ENCODE data around the gene SORCS2.
"Not testable (repeated sequence)": the region's sequence is repeated elsewhere in the genome, so short reads cannot be mapped to it uniquely, and the experiment has no call there.

Gene SORCS2

DNA sequence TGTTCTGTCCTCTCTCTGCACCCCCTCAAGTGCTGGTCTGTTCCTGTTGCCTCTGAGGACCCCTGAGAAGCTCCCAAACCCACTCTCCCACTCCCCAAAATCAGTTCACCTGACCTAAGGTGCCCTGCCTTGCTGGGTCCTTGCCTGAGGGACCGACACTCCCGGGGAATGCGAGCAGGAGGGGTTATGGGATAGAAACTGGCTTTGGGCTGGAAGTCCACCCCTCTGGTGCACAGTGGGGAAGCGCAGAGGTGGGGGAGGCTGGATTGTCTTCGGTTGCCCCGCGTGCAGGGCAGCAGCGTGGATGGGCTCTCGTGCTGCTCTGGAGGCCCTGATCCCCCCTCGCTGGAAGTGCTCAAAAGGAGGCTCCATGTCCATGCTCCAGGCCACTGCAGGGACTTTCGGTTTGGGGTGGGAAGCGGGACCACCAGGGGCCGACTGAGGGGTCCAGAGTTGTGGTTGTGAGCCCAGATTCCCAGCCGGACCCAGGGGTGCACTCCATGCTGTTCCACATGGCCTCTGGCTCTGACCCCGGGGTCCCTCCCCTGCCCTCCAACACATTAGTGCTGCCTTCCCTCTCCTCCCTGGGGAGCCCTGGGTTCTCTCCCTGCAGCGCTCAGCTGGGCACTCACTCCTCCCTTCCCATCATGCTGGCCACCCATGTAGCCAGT, 7.6 kb downstream of the SORCS2 start:
- no peak for DNase-seq (ENCODE audit: low read depth, low spot score)

- no peak for DNase-seq (ENCODE audit: low read depth, low spot score)
Measured at GRCh38 chr4:7200801-7201200, 8.5 kb downstream of the SORCS2 start.

GRCh38 chr4:7201420-7202305, 9.3 kb downstream of the SORCS2 start:
- DNase-seq (ENCODE audit: low read depth, low spot score), result no peak

- no peak for DNase-seq (ENCODE audit: low read depth, low spot score)
Measured at GRCh38 chr4:7202411-7202810, 10.1 kb downstream of the SORCS2 start.

DNA sequence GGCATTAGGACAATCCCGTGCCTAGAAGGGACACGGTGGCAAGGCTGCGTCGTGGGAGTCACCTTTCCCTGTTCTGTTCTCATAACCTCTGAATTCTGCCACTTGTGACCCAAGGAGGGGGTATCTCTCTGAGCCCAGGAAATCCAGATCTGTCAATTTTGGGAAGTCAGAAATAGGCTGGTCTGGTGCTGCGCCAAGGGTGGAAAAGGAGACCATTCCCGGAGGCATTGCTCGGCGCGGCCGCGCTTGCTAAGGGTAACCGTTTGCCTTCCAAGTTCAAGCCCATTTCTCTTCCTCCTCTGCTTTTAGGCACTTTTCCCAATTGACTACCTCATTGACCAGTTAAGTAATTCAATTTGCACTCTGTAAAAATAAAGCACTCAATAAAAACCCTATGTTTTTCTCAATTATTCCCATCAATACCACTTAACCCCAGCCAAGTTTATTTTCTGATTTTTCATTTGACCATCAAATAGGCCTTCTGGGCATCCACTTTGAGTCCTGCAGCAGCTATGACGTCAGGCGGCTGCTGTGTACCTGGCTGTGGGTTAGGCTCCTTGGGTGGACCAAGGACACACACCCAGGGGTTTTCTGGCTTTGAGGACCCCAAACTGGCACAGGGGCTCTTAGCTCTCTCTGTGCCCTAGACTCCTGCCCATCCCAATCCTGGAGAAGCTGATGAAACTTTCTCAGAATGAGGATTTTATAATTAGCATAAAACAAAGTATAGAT, 12.5 kb downstream of the SORCS2 start:
- no peak for DNase-seq (ENCODE audit: low read depth, low spot score)

DNA sequence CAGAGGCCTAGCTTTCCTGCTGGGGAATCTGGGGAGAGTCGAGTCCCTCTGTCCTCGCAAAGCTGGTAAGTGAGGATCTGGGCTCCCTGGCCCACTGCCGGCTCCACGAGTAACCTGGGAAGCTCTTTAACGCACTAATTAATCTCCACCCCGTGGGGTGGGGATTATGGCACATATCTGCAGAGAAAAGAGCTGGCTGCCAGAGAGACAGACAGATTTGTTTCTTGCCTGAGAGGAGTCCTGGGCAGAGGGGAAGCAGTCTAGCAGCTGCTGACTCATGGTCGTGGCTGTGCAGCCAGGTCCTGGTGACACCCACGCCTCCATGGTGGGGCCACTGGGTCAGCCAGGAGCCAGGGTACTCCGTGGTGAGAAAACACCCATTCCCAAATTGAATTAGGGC, 14.0 kb downstream of the SORCS2 start:
- DNase-seq (ENCODE audit: low read depth, low spot score), result no peak

DNA sequence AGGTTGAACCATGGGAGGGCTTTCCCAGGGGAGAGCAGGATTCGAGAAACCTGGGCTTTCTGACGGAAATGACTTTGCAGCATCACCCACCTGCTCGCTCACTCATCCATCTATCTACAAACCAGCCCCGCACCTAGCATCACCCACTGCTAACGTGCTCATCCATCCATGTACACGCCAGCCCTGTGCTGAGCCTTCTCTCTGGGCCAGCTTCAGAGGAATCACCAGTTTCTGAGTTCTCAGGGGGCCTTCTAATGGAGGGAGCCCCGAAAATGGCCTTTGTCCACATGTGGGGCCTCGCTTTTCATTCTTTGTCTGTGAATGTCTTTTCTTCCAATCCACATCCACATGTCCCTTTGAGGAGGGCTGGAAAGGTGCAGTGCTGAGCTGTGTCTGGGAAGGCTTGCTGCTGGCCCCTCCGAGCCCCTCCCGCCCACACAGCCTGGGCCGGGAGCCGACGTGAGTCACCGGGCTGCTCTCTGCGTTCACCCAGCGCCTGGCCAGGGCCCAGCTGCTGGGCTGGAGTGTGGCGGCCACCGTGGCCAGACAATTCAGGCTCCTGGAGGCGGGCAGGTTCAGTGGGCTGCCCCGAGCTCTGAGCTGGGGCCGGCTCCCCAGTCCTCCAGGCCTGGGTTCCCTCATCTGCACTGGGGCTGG, 14.7 kb downstream of the SORCS2 start:
- no peak for DNase-seq (ENCODE audit: low read depth, low spot score)

DNA sequence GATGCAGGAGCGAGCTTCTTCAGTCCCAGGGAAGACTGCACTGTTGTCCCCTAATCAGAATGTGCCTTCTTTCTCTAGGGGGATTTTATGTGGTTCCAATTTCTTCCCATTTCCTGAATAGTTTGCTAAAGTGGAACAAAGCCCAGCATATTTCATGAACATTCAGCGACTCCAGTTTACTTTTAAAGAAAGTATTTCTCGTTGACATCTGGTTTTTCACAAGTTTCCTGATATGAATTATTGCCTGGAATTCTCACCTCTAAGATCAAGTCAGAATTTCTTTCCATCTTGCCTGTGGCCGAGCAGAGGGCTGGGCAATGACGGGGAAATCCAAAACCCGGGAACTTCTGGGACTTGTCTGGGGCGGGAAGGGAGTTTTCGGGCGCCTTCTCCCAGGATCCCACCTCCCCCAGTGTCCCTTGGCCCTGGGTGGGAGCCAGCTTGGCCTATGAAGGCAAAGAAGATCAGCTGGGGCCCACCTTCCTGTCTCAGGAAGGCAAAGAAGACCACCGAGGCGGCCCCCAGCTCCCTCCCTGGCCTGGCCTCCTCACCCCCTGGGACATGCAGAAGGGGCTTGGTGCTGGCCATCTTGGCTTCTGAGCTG, 15.4 kb downstream of the SORCS2 start:
- no peak for DNase-seq (ENCODE audit: low read depth, low spot score)

- no peak for DNase-seq (ENCODE audit: low read depth, low spot score)
Measured at GRCh38 chr4:7208509-7209451, 16.4 kb downstream of the SORCS2 start.

- no peak for DNase-seq (ENCODE audit: low read depth, low spot score)
Measured at GRCh38 chr4:7209699-7210098, 17.4 kb downstream of the SORCS2 start.

DNA sequence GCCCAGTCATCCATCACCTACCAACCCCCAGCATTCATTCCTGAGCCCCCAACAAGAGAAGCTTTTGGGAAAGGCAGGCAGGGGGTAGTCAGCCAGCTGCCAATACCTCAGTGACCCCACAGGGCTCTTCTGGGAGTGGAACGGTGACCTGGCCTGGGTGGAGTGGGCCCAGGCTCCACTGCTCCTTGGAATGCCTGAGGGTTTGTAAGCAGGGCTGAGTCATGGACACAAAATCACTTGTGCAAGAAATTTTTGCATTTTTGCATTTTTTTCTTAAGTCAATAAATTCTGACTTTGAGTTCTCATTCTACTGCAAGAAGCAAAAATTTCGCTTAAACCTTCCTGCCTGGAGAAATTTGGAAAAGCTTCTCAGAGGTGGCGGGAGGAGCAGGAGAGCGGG, 18.5 kb downstream of the SORCS2 start:
- DNase-seq (ENCODE audit: low read depth, low spot score), result no peak

DNA sequence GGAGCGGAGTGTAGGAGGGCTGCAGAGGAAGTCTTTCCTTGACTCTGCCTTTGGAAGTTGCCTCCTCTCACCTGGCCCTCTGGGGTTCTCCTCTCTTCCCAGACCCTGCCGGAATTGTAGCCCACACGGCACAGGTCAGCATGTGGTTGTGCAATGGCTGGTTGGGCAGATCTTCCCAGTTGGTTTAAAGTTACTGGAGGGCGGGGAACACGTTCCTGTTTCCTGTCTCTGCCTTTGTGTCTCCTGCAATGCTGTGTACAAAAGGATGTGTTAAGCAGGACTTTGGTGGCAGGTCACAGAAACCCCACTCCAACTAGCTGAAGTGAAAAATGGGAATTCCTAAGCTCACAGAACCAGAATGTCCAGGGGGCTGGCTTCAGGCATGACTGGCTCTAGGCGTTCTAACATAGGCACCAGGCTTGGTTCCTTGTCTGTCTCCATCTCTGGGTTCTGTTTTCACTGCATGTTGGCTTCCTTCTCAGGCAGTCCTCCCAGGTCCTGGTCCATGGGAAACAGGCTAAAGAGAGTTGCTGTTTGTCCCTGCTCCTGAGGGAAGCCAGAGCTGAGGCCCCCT, 19.9 kb downstream of the SORCS2 start:
- no peak for DNase-seq (ENCODE audit: low read depth, low spot score)

- DNase-seq (ENCODE audit: low read depth, low spot score), result no peak
Measured at GRCh38 chr4:7212921-7213320, 20.6 kb downstream of the SORCS2 start.

GRCh38 chr4:7213807-7214206, 21.5 kb downstream of the SORCS2 start:
- no peak for DNase-seq (ENCODE audit: low read depth, low spot score)

DNA sequence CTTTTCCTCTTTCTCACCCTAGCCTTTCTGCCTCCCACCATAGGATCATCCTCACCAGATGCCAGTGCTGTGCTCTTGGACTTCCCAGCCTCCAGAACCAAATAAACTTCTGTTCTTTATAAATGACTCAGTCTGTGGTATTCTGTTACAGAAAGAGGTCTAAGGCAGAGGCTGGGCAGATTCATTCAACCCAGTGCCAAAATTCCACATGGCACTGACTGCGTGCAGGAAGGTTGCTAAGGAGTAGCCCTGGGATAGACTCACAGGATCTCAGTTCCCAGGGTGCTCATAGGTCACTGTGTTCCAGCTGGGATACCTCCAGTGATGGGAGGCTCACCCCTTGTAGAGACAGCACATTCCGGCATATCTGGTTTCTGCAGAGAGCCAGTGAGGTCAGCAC, 22.0 kb downstream of the SORCS2 start:
- no peak for DNase-seq (ENCODE audit: low read depth, low spot score)

GRCh38 chr4:7215187-7215586, 22.8 kb downstream of the SORCS2 start:
- not testable (repeated sequence) for DNase-seq (ENCODE audit: low read depth, low spot score)

GRCh38 chr4:7217039-7217438, 24.7 kb downstream of the SORCS2 start:
- no peak for DNase-seq (ENCODE audit: low read depth, low spot score)

DNA sequence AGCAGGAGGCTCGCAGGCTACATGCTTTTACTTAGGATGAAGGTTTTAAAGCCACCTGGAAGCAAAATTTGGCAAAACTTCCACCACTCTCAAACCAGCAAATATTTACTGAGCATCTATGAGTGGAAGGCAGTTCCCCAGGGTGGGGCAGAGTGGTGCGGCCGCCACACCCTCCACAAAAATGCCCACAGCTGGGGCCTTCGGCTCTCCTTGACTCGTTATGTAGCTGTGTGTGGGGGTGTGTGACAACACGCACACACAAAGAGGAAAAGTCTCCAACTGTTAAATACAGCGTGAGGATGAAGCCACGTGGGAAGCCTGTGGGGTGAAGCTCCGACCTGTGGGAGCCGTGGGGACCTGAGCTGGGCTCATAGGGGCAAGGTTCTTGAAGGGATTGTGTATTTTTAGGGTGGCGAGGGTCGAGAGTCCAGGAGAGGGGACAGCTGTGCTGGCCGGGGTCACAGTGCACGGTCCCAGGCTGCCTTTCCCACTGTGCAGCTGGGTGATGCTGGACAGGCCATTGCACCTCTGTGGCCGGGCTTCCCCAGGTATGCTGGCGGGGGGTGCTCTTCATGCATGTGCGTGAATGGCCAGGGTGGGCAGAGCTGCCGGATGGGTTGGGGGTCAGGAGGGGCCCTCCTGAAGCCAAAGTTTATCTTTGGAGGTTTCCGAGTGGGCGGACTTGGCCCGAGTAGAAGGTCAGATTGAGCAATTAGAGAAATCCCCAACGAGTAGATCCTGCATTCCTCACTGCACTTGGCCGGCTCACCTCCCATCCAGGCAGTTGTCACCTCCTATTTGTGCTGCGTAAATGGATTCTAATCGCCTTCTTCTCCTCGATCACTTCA, 25.4 kb downstream of the SORCS2 start:
- no peak for DNase-seq (ENCODE audit: low read depth, low spot score)

DNA sequence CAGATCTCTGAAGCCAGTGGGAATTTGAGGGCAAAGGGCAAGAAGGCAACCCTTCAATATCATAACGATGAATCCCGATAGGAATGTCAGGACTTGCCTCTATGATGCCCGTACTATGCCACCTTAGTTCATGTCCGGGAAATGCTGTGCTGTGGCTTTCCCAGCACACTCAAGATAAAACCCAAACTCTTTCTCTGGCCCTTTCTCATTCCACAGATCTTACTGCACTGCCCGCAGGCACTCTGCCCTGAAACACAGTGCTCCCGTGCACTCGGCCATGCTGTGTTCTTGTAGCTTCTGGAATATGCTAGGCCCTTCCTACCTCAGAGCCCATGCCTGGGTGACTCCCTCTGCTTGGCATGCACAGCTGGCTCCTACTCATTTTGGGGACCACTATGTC, 26.3 kb downstream of the SORCS2 start:
- DNase-seq (ENCODE audit: low read depth, low spot score), result no peak

All from iPS DF 19.7 (cell line).